NCI-H446 (cell line): ENCODE measurements around the gene SH2D3C.

ENCODE experiments used
- DNase-seq, 2 experiments: peaks; one replicate each; lab custom pipeline; 2025; lab: John Stamatoyannopoulos, UW

The SH2D3C gene

DNA sequence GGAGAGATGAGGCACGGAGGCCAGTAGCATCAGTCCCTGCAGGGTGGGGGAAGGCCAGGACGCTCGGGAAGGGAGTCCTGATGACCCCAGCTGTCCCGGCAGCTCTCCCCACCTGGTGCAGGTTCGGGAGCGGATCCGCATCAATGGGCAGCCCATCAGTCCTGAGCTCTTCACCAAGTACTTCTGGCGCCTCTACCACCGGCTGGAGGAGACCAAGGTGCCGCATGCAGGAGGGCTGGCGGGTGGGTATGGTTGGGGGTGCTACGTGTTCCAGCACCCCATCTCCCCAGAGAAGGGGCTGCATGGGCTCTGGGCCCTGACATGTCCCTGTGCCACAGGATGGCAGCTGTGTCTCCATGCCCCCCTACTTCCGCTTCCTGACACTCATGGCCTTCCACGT lies 28.4 kb upstream of the SH2D3C start:
- DNase-seq = no peak

DNA sequence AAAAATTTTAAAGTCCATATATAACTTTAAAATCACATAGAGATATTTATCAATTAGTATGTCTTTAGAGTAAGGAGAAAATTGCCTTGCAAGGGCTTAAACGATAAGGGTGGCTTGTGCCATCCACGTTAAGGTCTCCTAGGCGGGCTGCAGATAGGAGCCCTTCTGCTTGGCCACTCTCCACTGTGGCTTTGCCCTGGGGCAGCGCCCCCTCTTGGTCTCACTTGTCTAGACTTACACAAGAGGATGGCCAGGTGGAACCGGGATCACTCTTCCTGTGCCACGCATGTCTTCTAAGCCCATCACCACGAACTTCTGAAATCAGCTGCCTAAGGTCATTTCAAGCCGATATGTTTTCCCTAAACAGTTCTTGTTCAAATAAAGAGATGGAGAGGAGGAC lies 27.2 kb upstream of the SH2D3C start:
- no peak for DNase-seq

DNA sequence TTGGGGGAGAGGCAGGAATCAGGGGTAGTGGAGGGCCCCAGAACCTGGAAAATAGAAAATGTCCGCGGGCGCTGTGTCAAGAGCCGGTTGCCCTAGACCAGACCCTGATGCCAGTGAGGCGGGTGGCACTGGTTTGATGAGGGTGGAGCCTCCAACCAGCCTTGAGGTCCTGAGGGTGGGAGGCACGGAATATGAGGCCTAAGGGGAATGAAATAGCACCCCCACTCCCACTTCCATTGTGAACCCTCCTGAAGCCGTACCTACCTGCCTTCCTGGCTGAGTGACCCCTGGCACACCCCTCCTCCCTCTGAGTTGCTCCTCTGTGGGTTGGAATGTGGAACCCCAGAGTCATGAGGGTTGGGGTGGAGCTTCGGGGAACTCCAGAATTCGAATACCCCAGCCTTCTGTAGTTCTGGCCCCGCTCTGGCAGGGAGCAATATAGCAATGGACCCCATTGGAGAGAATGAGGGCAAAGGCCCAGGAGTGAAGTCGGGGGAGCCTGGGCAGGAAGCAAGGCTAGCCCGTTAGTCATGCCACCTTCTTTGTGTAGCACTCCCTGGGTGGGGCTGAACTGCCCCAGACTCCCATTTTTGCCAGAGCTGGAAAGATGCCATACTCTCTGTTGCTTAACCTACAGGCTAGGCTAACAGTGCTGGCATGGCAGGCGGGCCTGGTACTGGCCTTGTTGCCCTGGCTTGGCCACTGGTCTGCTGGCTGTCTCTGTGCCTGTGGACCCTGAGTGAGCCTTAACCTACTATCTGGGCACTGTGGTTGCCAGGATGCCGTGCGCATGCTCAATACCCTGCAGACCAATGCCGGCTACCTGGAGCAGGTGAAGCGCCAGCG lies 25.3 kb upstream of the SH2D3C start:
- peak in 1 of 2 experiments; percentile 10 for DNase-seq

GRCh38 chr9:127802576-127803443 lies 24.3 kb upstream of the SH2D3C start, which contains the start of gene FPGS:
Gene FPGS, plus strand, starts transcription at chr9:127802882. Its CDS starts 43 bp downstream, at chr9:127802925.
- DNase-seq = peak; percentile 70 to 85

DNA sequence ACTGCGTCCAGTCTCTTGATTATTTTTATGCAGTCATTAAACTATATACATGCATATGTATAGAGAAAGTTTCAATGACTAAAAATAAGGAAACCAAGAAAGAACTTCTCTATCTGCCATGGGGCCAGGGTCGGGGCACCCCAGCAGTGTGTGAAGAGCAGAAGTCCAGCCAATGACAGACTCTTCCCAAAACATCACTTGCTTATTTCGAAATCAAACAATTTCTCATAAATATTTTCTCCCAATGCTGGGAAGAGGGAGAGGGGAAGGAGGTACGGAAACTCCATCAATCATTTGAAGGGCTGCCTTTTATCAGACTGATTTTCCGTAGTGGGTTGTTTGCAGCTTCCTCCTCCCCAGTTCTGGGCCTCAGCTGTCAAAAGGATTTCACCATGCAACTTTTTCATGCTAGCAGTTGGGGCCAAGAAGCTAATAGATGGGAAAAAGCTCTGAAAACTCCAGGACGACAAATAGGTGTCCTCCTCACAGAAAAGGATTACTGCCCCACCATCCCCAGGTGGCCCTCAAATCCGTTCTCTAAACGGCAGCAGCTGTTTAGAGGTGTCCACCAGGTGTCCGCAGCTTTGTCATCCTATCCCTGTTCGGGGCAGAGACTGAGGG lies 23.6 kb upstream of the SH2D3C start:
- no peak for DNase-seq

GRCh38 chr9:127796852-127797370 lies 18.4 kb upstream of the SH2D3C start:
- DNase-seq = no peak

- DNase-seq = no peak
Measured at GRCh38 chr9:127796225-127796813, 17.9 kb upstream of the SH2D3C start.

DNA sequence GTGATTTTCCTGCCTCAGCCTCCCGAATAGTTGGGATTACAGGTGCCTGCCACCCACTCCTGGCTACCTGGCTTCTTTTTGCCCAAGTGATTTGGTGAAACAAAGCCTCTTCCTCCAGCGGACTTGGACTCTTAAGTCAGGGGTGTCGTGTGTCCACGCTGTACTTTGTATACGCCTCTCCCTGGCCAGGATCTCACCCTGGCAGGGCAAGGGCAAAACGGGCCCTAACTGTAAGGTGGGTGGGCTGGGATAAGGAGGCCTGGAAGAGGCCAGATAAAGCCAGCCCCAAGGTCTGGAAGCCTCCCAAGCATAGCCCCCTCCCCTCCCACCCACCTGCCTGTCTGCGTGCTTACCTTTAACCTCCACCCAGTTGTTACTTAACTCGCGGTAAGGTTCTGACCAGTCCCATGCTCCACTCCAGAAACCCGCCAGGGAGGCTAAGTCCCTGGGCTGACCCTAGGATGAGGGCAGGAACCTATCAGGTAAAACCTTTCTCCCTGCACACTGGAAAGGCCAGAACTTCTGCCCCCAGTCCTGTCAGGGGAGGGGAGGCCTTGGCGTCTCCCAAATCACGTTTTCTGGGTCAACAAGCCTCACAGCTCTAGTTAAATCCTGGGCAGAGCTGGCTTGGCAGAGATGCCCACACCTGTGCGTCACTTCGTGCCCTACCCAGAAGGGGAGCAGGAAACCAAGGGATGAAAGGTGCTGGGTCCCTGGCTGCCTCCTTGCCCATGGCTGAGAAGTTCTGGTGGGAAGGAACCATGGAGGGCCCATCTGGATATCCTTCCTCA lies 15.7 kb upstream of the SH2D3C start:
- no peak for DNase-seq

DNA sequence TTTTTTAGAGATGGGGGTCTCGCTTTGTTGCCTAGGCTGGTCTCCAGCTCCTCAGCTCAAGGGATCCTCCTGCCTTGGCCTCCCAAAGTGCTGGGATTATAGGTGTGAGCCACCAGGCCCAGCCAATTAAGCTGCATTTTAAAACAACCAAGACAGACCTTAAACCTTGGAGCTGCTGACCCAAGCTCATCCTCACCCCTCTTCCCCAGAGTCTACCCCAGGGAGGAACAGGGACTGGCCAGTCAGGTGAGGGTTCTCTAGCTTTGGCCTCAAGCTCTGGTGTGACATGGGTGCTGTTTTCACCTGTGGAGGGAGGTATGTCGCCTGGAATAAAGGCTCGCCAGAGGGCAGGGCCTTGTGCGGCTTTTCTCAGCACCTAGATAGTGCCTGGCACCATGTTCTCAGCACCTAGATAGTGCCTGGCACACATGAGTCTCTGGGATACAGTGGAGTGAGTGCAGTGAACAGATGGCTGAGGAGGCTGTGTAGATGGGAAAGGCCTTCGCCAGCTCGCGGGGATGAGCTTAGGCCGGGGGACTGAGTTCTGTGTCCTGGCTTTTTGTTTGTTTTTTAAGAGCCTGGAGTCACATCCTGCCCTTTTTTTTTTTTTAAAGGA lies 14.7 kb upstream of the SH2D3C start:
- peak in 1 of 2 experiments; percentile 49 for DNase-seq

GRCh38 chr9:127792417-127793031 lies 14.1 kb upstream of the SH2D3C start:
- DNase-seq = no peak

GRCh38 chr9:127791085-127791484 lies 12.6 kb upstream of the SH2D3C start:
- no peak for DNase-seq

- DNase-seq = no peak
Measured at GRCh38 chr9:127790094-127790855, 11.8 kb upstream of the SH2D3C start.

DNA sequence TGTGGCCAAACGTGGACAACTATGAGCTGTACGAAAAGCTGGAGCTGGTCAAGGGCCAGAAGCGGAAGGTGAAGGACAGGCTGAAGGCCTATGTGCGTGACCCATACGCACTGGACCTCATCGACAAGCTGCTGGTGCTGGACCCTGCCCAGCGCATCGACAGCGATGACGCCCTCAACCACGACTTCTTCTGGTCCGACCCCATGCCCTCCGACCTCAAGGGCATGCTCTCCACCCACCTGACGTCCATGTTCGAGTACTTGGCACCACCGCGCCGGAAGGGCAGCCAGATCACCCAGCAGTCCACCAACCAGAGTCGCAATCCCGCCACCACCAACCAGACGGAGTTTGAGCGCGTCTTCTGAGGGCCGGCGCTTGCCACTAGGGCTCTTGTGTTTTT lies 10.7 kb upstream of the SH2D3C start:
- no peak for DNase-seq

DNA sequence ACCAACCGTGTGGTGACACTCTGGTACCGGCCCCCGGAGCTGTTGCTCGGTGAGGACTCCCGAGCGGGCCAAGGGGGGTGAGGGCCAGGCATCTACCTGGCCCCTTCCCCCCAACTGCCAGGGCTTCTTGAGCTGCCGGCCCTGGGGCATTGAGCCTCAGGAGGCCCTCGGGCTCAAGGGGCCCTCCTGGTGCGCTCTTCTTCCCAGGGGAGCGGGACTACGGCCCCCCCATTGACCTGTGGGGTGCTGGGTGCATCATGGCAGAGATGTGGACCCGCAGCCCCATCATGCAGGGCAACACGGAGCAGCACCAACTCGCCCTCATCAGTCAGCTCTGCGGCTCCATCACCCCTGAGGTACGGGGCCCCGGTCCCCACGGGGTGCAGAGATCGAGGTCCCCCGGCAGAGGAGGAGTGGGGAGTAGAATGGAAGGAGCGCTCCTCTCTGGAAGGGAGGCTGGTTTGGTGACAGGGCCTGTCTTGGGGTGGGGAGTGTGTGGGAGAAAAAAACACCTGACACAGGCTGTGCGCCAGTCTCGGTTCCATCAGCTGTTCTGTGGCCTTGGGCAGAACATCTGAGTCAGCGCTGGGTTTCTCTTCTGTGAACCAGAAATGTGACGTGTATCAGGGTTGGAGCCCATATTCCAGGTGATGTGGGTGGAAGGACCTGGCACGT lies 10.0 kb upstream of the SH2D3C start:
- DNase-seq = no peak

- no peak for DNase-seq
Measured at GRCh38 chr9:127786773-127787104, 8.3 kb upstream of the SH2D3C start.

GRCh38 chr9:127785933-127786772 lies 7.7 kb upstream of the SH2D3C start, which contains the start of gene CDK9:
Gene CDK9, plus strand, starts transcription at chr9:127786034. Its CDS starts 115 bp downstream, at chr9:127786149.
- peak; percentile 28 to 83 for DNase-seq

GRCh38 chr9:127785023-127785932 lies 6.8 kb upstream of the SH2D3C start:
- peak; percentile 37 to 68 for DNase-seq
